Measurements from ENCODE around the gene DNAJC12.

DNA sequence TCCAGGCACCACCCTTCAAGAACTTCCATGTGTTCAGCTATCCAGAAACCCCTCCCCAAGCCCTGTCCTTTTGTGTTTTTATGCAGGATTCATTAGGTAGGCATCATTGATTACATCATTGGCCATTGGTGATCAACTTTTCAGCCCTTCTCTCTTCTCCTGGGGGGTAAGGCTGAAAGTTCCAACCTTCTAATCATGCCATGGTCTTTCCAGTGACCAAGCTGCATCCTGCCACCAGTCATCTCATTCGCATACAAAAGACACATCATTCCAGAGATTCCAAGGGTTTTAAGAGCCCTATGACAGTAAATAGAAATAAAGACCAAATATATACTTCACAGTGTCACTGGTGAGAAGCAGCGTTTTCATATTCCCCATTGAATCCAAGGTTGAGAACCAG lies 48.2 kb downstream of the DNAJC12 start:
- TF ChIP-seq, protein P1, sequence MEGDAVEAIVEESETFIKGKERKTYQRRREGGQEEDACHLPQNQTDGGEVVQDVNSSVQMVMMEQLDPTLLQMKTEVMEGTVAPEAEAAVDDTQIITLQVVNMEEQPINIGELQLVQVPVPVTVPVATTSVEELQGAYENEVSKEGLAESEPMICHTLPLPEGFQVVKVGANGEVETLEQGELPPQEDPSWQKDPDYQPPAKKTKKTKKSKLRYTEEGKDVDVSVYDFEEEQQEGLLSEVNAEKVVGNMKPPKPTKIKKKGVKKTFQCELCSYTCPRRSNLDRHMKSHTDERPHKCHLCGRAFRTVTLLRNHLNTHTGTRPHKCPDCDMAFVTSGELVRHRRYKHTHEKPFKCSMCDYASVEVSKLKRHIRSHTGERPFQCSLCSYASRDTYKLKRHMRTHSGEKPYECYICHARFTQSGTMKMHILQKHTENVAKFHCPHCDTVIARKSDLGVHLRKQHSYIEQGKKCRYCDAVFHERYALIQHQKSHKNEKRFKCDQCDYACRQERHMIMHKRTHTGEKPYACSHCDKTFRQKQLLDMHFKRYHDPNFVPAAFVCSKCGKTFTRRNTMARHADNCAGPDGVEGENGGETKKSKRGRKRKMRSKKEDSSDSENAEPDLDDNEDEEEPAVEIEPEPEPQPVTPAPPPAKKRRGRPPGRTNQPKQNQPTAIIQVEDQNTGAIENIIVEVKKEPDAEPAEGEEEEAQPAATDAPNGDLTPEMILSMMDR (IDR thresholded peaks at IDR 0.05) = no peak
- TF ChIP-seq POLR2A (IDR thresholded peaks at IDR 0.05) = no peak
